Activated CD4-positive, alpha-beta T cell treated with anti-CD3 and anti-CD28 coated beads for 1 hour (primary cell): ENCODE data around the gene DOK6.
"Not testable (repeated sequence)": the region's sequence is repeated elsewhere in the genome, so short reads cannot be mapped to it uniquely, and the experiment has no call there.

Experiments used
- DNase-seq: peaks from one replicate; pipeline ENCODE4 v3.0.0-alpha.2; 2020

DOK6 gene

DNA sequence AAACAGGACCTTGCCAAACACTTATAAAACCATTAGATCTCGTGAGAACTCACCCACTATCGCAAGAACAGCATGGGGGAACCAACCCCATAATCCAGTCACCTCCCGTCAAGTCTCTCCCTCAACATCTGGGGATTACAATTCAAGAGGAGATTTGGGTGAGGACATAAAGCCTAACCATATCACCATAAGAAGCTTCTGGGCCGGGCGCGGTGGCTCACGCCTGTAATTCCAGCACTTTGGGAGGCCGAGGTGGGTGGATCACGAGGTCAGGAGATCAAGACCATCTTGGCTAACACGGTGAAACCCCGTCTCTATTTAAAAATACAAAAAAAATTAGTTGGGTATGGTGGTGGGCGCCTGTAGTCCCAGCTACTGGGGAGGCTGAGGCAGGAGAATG is 434.3 kb downstream of the DOK6 start:
- DNase-seq = not testable (repeated sequence)

DNA sequence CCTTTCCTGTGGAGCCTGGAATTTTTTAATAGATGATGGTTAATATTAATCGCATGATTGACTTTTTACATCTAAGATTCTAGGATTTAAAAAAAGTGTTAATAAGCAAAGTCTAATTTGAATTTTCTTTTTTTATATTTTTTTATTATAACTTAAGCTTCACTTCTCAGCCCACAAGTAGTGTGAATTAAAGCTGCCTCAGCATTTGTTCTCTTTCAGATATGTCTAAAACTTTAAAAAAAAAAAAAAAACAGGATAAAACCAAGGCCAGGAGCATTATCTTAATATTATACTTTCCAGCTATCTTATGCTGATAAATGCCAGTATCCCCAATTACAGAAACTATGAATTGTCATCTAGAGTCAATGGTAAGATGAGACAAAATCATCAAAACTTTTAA is 437.3 kb downstream of the DOK6 start:
- DNase-seq = no peak

DNA sequence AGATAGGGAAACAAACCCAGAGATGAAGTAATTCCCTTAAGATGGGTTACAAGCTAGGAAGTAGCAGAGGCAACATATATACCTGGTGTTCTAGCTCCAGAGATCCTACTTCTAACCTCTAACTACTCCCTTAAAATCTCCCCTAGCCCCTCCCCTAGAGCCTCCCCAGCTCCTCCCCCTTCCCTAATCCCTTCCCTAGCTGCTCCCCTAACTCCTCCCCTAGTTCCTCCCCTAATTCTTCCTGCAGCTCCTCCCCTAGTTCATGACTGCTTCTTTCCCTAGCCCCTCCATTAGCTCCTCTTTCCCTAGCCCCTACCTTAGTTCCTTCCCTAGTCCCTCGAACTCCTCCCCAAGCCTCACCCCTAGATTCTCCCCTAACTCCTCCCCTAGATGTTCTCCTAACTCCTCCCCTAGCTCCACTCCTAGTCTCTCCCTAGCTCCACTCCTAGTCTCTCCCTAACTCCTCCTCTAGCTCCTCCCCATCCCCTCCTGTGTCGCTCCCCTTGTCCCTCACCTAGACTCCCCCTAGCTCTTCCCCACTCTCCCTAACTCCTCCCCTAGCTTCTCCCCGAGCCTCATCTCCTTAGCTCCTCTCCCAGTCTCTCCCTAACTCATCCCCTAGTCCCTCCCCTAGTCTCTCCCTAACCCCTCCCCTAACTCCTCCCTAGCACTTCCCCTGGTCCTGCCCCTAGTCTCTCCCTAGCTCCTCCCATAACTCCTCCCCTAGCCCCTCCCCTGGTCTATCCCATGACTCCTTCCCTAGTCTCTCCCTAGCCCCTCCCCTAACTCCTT is 438.1 kb downstream of the DOK6 start:
- no peak for DNase-seq

- no peak for DNase-seq
These were observed 438.8 kb downstream of the DOK6 start for GRCh38 chr18:69839497-69839896.

DNA sequence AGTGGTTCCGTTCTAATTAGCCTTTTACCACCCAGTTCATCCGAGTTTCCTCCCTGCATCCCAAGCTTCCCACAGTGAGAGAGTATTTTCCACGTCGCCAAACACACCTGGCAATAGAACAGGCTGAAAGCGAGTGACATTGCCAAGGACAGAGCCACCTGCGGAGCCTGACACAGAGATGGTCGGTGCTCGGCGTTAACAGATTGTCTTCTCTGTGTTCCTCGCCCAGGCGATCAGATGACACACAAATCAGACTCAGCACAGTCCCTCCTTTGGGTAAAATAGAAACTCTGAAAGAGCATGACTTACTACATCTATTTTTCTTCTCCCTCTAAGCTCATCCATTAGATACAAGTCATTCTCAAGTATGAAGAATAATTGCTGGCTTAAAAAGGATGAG is 439.3 kb downstream of the DOK6 start:
- DNase-seq = no peak

- DNase-seq = no peak
These were observed 439.8 kb downstream of the DOK6 start for GRCh38 chr18:69840445-69840844.

DNA sequence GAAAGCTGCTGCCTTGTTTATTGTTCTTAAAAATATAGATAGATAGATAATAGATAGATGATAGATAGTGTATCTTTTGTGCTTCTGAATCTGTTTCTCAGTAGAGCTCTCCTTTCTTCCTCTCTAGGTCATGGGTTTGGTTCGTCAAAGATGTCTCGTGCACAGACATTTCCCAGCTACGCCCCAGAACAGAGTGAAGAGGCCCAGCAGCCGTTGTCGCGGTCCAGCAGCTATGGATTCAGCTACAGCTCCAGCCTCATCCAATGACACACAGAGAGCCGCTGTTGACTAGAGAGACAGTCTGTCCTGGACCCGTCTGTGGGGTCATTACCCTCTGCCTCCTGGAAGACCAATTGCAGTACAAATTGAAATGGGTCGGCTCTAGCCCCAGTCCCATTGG is 440.4 kb downstream of the DOK6 start:
- no peak for DNase-seq

GRCh38 chr18:69843015-69843414 is 442.3 kb downstream of the DOK6 start:
- DNase-seq = no peak

DNA sequence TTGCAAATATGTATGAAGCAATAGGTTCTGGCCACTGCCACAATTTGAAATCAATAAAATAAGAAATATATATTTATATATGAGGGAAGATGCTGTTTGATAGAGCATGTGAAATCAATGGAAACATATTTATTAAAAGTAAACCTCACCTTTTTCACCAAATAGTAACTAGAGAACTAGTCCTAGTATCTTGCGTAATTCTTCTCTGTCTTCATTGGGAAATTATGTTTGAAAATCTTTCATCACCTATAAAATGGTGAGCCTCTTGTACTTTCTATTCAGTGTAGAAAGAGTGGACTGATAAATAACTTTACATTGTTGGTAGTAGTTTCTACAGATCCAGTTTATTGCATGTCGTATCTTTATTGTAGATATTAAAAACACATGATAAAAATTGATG is 444.0 kb downstream of the DOK6 start:
- no peak for DNase-seq

DNA sequence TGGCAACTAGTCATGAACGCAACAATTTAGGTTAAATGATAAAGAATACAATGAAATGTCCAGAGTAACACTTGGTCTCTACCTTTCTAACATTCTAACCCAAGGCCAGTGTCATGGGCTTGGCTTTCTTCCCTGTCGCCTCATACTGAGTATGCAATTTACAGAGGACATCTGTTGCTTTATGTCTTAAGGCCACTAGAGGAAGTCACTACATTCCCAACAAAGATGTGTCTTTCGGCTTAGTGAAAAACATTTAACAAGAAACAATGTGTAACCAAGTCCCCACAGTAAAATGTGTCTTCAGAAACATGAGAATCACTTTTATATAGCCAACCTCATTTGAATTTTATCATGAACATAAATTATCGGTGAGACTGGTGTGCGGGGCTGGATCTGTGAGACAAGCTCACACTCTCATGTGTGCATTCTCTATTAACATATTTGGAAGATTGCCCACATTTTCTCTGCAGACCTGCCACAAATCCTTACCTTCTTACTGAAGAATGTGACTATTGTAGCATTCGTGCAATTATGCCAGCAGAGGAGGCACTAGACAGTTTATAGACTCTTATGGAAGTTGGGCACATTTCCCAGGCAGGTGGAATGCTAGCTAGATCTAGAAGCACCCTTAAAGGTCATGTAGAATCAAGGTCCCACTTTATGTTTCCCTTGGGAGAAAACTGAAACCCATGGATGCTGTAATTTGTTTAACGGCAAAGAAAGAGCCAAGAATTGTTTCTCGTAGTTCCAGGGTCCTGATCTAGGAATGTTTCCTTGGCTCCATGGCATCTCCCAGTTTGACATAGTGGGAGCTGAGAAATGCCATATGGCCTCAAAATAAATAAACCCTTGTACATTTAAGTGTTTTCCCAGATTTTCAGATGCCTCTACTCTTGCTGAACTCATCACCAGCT is 445.2 kb downstream of the DOK6 start:
- no peak for DNase-seq

GRCh38 chr18:69853051-69853450 is 452.4 kb downstream of the DOK6 start:
- DNase-seq = no peak

DNA sequence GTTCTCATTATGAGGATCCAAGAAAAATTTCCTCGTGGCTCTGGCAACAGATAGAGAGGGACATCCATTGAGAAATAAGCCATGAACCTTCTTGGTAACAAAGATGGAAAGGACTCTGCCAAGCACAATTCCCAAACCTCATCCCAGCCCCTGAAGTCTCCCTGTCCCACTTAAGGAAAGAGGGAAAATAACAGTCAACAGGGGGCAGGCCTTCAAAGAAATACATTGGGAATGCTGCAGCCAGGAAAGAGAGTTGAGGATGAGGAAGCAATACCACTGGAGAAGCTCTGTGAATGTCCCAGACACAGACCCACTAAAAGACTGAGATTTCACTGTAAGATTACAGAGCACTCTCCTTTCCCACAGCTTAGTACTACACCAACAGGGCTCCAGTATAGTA is 453.8 kb downstream of the DOK6 start:
- DNase-seq = no peak

DNA sequence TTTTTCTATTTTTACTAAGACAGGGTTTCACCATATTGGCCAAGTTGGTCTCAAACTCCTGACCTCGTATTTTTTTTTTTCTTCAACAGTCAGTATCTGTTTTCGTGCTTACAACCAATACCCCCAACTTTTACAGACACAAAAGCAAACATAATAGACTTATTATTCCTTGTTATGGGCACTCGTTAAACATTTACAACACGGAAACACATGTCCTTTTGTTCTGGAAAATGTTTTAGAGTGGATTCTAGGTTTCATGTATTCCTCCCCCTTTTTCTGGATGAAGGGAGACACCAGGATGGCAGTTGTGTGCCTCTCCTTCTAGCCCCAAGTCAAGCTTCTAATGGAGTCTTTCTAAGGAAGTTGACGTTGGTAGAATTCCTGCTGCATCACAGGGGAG is 458.2 kb downstream of the DOK6 start:
- no peak for DNase-seq

DNA sequence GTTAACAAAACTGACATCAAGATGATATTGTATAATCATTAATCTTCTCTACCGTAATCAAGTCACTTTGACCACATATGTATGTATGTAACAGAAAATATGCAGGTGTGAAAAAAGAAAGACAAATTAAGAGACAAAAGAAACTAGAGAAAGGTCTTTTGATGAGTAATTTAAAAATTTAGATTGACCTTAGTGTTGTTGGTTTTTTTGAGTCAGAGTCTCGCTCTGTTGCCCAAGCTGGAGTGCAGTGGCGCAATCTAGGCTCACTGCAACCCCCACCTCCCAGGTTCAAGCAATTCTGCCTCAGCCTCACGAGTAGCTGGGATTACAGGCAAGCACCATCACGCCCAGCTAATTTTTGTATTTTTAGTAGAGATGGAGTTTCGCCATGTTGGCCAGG is 464.1 kb downstream of the DOK6 start:
- not testable (repeated sequence) for DNase-seq

DNA sequence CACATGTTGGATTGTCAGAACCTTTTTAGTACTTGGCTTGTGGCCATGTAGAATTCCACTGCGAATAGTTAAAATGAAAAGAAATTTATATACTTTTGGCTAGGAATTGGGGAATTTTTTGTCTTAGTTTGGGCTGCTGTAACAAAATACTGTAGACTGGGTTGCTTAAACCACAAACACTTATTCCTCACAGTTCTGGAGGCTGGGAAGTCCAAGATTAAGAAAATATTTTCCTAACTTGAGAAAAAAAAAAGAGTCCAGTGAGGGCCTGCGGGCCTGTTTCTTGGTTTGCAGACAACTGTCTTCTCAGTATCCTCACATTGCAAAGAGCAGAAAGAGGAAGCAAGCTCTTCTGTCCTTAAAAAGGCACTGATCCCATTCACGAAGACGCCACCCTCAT is 465.1 kb downstream of the DOK6 start:
- DNase-seq = no peak

- DNase-seq = no peak
These were observed 465.5 kb downstream of the DOK6 start for GRCh38 chr18:69866212-69866611.

DNA sequence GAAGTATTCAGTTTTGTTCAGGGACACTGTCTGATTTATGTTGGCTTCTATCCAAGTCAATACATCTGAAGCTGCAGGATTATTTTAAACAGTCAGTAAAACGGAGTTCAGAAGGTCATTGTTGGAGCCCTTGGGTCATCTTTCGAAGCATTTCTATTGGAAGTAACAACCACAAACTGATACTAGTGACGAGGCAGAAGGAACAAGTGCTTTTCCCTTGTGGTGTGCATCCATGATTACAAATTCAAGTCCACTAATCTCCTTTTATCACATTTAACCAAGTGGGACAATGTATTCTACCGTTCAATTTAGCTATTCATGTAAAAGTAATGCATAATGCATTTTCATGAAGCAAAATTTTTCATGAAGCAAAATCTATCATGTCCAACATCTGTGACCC is 470.0 kb downstream of the DOK6 start:
- no peak for DNase-seq

- no peak for DNase-seq
These were observed 470.7 kb downstream of the DOK6 start for GRCh38 chr18:69871363-69871762.

DNA sequence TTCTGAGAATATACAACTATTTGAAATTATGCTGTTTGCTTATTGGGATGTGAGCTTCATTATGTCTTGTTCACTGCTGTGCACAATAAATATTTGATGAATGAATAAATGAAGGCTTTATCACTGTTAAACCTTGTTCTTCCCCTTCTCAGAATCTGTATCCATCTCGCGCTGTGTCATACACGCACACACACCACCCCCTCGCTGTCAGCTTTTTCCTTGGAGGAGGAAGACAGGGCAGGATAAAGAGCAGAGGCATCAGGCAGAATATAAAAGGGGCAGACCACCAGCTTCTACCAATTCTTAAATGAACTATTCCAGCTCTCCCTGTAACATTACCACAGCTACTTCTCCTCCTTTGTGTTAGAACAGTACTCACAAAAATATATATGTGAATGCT is 472.0 kb downstream of the DOK6 start:
- no peak for DNase-seq

GRCh38 chr18:69874058-69874457 is 473.4 kb downstream of the DOK6 start:
- no peak for DNase-seq

DNA sequence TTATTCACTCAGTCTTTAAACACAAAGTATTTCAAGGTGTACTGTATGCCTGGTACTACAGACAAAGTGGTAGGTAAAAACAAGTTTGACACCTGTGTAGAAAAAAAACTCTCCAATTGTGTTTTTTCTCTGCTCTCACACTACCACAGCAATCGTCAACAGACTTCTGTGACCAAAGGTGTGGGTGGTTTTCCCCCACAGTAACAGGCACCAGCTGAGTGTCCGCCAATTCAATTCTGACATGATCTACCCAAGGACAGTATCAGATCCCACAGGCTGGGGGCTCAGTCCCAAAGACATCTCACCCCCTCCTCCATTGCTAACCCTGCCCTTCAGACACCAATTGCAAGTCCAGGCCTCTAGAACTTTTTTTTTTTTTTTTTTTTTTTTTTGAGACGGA is 475.8 kb downstream of the DOK6 start:
- no peak for DNase-seq

- no peak for DNase-seq
These were observed 477.7 kb downstream of the DOK6 start for GRCh38 chr18:69878213-69878933.

- not testable (repeated sequence) for DNase-seq
These were observed 478.4 kb downstream of the DOK6 start for GRCh38 chr18:69879051-69879450.

GRCh38 chr18:69880083-69880482 is 479.4 kb downstream of the DOK6 start:
- DNase-seq = no peak
